ENCODE data around the gene SPINK5.

The SPINK5 gene

GRCh38 chr5:148091991-148092964, 28.5 kb downstream of the SPINK5 start:
- no peak for DNase-seq

- DNase-seq = no peak
Observed at GRCh38 chr5:148094336-148094735, 30.6 kb downstream of the SPINK5 start.

DNA sequence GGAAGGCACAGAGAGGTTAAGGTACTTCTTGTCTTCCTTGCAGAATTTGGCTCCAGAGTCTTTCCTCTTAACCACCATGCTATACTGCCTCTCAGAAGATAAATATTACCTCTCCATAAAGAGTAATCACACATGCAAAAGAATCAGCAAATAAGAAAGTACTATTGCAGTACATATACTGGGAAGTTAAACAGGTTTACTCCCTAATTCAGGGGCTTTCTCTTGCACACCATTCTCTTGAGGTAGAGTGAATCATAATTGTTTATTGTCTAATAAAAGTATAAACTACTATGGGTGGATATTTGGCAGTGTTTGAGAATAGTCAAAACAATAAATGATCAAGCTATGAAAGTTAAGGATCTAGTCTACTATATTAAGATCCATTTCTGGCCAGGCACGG, 40.4 kb downstream of the SPINK5 start:
- DNase-seq = no peak

DNA sequence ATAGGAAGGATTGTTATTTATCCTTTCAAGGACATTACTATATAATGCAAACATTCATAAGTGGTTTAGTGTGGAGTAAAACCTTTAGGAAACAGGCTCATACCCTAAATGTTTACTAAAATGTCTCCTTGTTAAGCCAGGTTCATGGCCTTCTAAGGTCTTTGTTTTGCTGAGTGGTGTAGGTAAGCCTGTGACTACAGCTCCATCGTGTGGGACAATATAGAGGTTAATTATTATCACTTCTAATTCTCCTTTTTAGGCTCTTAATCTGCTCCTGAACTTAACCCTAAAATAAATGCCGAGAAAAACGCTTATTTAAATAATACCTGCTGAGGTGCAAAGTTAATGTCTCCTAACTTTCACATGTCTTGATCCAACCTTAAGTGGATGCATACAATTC, 43.8 kb downstream of the SPINK5 start:
- DNase-seq = no peak

DNA sequence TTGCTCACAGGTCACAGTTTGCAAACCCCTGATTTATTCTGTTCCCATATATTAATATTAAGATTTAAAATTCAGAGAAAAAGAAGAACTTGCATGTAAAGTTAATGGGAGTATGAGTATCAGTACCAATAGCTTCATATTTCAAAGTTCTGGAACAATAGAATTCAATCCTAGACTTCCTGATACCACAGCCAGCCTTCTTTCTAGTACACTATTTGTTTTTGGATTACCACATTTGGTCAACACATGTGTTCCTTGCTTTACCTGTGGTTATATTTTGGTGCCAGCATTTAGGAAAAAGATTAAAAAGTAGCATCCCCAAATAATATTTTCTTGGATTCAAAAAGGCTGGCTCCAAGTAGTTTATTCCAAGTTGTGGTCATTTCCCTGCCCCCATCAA, 49.5 kb downstream of the SPINK5 start:
- no peak for DNase-seq

DNA sequence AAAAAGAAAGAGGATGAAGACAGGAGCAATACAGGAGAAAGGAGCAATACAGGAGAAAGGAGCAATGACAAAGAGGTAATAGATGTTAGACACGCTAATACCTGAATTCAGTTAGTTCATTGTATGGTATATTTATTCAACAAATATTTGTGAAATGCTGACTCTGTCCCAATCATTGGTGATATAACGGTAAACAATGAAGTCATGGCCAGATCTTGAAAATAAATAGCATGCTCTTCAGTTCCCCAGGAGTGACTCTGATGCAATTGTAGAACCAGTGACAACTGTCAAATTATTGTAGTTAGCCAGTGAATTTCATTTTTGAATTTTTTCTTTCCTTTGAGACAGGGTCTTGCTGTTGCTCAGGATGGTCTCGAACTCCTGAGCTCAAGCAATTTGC, 56.5 kb downstream of the SPINK5 start:
- no peak for DNase-seq

- DNase-seq = no peak
Observed at GRCh38 chr5:148125641-148126040, 61.9 kb downstream of the SPINK5 start.

GRCh38 chr5:148135091-148136048, 71.6 kb downstream of the SPINK5 start:
- DNase-seq = no peak

GRCh38 chr5:148140846-148141245, 77.1 kb downstream of the SPINK5 start:
- no peak for DNase-seq

DNA sequence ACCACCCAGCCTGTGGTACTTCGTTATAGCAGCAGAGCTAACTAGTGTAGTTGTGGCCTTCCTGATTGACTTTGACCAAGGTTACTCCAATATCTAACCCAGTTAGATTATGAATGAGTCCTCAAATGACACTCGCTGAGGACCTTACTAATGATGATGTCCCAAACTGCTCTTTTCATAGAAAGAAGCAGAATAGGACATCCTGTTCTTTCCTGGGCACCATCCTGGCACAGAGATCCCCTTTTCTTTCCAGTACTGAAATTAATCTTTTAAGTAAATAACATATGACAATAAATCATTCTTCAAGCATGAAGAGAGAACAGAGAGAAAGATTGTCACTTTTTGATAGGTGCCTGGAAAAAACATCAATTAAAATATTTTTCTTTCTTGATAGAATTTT, 77.9 kb downstream of the SPINK5 start:
- no peak for DNase-seq

DNA sequence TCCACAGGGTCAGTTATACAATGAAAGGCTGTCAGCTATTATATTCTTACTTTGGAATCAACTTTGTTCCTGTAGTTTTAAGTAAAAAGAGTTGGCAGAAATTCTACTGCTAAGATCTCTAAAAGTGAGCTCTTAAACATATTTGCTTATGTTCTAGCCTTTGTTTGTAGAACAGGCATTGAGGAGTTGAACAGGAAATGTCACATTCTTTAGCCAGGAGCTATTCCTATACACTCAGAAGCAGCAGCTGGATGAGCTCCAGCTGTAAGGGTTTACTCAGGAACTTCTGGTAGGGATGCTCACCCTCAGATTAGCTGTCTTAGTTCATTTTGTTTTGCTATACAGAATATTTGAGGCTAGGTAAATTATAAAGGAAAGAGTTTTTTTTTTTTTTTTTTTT, 82.1 kb downstream of the SPINK5 start:
- no peak for DNase-seq

GRCh38 chr5:148146487-148146886, 82.7 kb downstream of the SPINK5 start:
- DNase-seq = no peak

- DNase-seq = no peak
Observed at GRCh38 chr5:148147415-148147814, 83.6 kb downstream of the SPINK5 start.

GRCh38 chr5:148151872-148152271, 88.1 kb downstream of the SPINK5 start:
- no peak for DNase-seq

GRCh38 chr5:148152781-148153180, 89.0 kb downstream of the SPINK5 start:
- DNase-seq = no peak

DNA sequence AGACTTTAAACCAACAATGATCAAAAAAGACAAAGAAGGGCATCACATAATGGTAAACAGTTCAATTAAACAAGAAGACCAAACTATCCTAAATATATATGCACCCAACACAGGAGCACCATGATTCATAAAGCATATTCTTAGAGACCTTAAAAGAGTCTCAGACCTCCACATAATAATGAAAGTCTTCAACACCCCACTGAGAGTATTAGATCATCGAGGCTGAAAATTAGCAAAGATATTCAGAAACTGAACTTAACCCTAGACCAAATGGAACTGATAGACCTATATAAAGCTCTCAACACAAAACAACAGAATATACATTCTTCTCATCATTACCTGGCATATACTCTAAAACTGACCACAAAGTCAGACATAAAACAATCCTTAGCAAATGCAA, 92.8 kb downstream of the SPINK5 start:
- DNase-seq = no peak

DNA sequence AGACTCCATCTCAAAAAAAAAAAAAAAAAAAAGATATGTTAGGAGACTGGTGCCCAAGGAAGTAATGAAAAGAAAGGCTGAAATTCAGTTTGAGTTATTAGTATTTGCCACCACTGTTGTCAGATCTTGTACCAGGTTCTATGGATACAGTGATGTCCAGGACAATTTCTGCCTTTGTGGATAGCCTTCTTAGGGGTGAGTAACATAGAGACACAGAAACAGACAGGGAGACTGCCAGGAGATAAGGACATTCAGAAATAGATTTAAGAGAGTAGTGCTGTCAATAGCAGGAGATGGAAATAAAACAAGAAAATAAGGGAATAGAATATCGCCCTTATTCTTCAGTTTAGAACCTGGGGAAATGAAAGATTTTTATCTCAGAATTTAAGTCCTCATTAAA, 98.3 kb downstream of the SPINK5 start:
- no peak for DNase-seq

GRCh38 chr5:148163345-148163744, 99.6 kb downstream of the SPINK5 start:
- DNase-seq = no peak

- no peak for DNase-seq
Observed at GRCh38 chr5:148166550-148167283, 102.9 kb downstream of the SPINK5 start.

DNA sequence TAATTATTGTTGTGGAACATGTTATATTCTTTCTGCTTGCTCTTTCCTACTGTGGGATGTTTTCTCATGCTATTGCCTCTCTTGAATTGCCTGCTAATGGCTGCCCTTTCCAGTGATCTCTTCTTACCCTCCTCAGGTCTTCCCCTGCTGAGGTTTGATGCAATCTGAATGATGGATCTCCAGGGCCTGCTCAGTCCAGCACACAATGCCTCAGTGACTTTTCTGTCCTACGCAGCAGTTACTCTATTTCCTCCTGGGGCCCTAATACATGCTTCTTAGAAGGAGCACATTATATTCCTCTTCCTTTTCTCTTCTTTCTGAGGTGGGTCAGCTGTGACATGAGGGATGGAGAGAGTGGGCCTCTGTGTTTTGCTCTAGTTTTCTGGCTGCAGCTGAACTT, 104.5 kb downstream of the SPINK5 start, which contains the start of gene SPINK14:
Gene SPINK14, plus strand, starts transcription at position 301 of the 400 bp plus-strand sequence. CDS start 1,187 bp downstream, outside the sequence.
- DNase-seq = no peak

DNA sequence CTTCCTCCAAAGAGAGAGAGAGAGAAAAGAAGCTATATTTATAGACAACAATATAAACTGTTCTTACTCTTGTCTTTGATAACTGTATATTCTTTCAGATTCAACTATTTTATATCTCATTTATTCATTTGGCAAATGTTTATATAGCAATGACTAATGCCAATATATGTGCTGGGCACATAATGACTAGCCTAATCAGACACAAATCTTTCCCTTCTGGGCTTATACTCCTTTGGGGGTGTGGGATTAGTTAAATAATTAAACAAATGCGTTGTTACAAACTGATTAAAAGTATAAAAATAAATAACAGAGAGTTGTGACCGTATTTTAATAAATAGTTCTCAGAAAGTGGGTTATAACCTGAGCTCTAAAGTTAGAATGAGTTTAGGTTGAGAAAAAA, 108.6 kb downstream of the SPINK5 start:
- DNase-seq = no peak

DNA sequence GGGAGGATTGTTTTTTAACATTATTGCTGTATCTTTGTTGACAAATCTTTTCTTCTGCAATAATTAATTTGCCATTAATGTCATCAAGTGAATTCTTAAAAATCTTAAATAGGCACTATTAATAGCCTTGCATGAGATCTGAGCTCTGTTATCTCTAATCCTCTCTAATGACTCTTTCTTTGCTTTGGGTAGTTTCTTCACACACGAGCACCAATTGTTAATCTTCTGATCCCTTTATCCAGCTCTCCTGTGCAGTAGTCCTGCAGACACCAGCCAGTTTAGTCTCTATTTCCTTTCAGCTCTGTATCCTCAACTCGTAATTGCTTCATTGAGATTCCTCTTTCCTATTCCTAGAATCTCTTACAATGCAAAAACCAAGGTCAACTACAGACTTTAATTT, 112.7 kb downstream of the SPINK5 start:
- no peak for DNase-seq

- DNase-seq = no peak
Observed at GRCh38 chr5:148177207-148177606, 113.4 kb downstream of the SPINK5 start.

Measured in stimulated activated CD4-positive, alpha-beta T cell treated with anti-CD3 and anti-CD28 coated beads, Interleukin-4, amount 100 ng/mL, for 1 hour (primary cell).